ENCODE measurements around the gene YJEFN3.

GRCh38 chr19:19532806-19533701, 4.3 kb downstream of the YJEFN3 start:
- TF ChIP-seq EZH2 (IDR thresholded peaks at IDR 0.05): no peak
- TF ChIP-seq POLR2AphosphoS5 (IDR thresholded peaks at IDR 0.05; ENCODE audit: borderline replicate concordance, low read depth, low read length): no peak
- TF ChIP-seq FOXP2 (optimal IDR thresholded peaks at IDR 0.05; ENCODE audit: control extremely low read depth, extremely low read length, insufficient read depth): no peak
